Epidermal melanocyte (primary cell): ENCODE data around the gene CHN1.

Source experiments
- DNase-seq: peaks from one replicate; pipeline ENCODE4 v3.0.0; 2011; ENCODE audit warnings: low spot score; ENCODE audit not compliant: insufficient read length

The CHN1 gene, protein sequence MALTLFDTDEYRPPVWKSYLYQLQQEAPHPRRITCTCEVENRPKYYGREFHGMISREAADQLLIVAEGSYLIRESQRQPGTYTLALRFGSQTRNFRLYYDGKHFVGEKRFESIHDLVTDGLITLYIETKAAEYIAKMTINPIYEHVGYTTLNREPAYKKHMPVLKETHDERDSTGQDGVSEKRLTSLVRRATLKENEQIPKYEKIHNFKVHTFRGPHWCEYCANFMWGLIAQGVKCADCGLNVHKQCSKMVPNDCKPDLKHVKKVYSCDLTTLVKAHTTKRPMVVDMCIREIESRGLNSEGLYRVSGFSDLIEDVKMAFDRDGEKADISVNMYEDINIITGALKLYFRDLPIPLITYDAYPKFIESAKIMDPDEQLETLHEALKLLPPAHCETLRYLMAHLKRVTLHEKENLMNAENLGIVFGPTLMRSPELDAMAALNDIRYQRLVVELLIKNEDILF

DNA sequence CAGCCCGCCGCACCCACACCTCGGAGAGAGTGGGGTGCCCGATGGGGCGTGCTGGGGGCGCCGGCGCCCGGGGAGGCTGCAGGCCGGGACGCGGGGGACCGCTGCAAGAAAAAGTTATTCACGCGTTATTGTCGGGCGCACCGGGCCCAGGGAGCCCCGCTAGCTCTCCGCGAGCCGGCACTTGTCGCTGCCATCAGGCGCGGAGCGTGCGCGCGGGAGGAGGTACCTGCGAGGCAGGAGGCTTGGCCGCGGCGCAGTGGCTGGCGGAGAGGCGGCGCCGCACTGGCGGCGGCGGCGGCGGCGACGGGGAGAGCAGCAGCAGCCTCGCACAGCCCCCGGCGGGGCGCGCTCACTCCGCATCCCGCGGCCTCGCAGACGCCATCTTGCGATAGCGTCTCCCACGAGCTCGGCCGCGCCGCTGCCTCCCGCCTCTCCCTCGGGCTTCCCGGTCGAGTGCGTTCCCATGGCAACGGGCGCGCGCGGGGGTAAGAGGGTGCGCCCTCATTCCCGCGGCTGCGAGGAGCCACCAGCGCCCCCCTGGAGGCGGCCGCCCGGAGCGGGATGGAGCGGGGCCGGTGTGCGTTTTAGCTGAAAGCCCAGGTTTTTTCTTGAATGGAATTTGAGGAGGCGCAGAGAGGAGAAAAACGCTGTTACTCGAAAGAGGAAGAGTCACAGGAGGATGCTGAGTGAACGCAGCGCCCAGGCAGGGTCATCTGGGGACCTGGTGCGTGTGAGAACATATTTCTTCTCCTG lies at the start of gene CHN1:
Gene CHN1, minus strand, starts transcription at position 402 of the 753 bp plus-strand sequence. CDS start 469 bp downstream, outside the sequence.
- DNase-seq, result peak; percentile 61

DNA sequence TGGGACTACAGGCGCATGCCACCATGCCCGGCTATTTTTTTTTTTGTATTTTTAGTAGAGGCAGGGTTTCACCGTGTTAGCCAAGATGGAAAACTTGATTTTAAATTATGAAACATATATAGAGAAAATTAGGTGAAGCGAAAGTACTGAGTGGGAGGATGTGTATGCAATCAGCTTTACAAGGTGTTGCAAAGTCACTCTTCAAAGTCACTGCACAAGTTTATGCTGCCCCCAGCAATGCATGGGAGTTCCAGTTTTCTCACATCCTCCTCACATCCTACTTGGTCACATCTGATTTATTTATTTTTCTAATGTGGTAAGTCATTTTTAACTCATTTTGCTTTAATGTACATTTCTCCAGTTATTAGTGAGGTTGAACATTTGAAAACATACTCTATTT lies 49.2 kb upstream of the CHN1 start:
- no peak for DNase-seq

DNA sequence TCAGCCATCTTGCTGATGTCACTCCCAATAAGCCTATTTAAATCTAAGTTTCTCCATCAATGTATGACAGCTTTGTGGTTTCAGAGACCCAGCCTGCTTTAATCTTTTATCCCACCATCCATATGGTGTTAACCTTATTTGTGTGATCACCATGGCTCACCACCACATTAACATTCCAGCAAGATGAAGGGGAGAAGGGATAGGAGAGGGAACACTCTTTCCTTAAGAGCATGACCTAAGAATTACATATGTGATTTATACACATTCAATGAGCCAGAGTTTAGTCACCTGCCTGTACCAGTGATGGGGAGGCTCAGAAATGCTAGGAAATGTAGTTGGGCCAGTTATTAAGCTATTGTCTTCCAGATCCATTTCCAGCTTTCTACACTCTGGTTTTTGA lies 44.5 kb upstream of the CHN1 start:
- no peak for DNase-seq

DNA sequence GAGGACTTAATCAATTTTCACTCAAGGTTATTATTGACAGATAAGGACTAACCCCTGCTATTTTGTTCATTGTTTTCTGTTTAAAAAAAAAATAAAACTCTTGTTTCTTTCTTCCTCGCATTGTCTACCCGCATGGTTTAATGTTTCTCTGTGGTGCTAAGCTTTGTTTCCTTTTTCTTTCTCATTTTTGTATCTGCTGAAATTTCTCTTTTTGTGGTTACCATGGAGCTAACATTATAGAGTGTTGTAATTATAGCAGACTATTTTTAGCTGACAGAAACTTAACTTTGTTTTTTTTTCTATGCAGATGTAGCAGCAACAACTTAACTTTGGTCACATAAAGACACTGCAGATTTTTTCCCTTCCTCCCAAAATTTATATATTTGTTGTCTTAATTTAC lies 43.1 kb upstream of the CHN1 start:
- no peak for DNase-seq

DNA sequence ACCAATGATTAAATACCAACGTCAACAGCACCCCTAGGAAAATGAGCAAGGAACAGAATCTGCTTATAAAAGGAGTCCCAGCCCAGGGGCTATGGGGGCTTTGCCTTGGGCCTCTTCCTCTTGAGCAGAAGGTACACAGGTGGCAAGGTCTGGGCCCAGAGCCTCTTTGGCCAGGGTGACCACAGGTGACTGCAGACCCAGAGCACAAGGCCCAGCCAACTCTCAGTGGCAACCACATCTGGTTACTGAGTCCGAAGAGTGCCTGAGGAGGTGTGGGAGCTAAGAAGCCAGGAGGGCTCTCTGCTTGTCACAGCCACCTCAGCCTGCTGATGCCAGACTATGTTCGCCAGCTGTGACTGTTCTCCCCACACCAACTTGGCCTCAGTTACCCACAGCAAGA lies 34.3 kb upstream of the CHN1 start:
- no peak for DNase-seq

DNA sequence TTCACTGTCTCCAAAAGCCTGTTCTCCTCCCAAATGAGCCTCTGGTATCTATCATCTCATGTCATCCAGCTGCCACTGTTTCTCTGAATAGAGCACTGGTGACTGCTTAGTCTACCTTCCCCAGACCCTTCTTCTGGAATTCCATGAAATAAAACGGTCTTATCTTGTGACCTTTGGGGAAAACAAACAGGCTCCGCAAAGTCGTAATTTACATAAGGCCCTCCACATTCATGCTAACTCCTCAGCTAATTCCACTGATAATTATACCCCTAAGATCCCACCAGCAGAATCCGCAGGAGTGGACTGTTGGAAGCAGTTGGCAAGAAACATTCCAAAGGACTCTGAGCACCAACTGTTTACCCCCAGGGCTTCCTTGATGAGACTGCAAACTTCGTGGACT lies 33.9 kb upstream of the CHN1 start:
- no peak for DNase-seq

DNA sequence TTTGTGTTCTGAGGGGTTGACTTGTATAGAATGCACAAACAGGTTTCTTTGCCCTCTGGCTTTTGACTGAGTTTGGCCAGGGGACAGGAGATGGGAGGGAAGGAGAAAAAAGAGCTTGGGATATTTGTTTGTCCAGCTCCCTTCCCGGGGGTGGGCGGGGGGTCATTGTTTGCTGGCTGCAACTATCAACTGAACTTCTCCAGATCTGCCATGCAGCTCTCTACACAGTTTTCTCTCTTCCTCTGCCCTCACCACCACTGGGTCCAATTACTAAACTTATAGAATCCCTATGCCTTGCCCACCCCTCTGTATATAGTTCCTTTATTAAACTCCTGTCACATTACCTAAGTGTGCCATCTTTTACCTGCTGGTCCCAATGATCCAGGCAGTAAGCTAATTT lies 32.8 kb upstream of the CHN1 start:
- no peak for DNase-seq

DNA sequence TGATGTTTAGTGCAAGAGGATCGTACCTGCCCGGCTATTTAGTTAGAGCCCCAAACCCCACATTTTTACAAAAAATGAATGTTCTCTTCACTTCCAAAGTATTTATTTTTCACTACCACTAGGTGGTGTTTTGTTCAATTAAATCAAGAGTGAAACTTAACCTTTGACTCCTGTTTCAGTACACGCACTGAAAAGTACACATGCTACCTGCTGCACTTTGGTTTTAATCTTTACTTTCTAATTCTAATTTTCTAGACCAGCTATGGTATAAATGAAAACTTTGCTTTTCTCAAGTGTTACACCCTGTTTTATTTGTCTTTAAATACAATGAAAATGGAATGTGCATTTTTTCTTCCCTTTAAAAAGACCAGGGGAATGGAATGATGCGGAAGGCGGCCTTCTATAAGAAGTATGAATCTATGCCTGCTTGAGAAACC lies 31.4 kb upstream of the CHN1 start:
- no peak for DNase-seq

DNA sequence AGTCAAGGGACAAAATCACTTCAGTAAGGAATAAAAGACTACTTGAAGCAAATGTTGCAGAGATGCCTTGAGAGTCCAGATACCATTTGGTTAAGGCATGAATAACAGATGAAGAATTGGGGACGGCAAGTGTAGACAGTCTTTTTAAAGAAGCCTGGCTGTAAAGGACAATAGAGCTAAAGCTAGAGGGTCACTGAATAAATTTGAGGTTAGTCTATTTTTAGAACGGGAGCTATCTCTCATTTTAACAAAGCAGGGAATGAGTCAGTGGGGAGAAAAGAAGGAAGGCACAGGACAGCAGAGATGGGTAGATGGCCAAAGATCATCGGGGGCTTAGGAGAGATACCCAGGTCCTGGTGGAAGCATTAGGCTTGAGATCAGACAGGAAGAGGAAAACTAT lies 30.6 kb upstream of the CHN1 start:
- DNase-seq, result no peak

DNA sequence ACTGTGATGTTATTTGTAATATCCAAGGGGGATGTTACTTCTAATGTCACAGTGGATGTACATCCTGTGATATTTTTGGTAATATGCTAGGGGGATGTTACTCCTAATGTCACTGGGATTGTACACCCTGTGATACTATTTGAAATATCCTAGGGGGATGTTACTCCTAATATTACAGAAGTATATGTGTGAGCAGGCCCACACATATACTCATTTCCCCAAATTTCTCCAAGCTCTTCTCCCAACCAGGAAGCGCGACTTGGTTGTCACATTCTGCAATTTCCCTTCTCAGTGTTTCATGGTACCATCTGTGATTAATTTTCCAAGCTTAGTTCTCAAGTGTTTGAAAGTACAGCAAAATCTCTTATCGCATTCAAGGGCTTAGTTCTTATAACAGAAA lies 29.5 kb upstream of the CHN1 start:
- DNase-seq, result no peak

DNA sequence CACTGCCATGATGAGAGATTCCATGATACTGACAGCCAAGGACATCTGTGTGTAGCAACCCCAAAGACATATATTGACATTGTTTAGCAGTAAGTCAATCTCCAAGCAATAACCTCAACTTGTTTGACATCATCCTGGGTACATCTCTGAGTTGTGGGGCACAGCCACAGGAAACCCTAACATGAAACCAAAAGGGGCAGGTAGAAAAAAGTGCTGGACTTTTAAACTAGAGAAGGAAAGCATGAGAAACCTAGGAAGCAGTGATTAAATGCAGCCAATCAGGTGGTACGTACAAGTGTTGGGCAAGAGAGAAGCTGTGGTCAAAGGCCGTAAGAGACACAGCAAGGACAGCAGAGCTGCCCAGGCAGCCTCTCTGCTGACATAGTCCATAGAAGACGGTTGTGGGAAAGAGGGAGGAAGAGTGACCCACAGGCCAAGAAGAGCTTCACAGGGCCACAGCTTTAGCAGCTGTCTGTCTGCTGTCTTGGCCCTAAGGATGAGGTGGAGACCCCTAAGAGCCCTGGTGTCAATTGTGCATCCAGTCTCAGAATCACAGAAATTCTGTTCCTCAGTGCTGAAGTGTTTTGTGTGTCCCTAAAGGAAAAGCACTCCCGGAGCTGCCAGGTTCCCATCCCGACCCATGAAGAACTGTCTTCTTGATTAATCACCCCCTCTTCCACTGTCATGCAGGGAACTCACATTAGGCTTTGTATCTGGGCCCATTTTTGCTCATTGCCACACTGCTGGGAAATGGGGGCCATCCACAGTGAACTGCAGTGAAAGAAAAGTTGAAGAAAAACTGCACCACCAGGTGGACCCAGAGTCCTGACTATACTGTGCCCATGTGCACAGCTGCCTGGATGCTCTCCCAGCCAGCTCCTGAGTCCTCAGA lies 25.4 kb upstream of the CHN1 start:
- no peak for DNase-seq

DNA sequence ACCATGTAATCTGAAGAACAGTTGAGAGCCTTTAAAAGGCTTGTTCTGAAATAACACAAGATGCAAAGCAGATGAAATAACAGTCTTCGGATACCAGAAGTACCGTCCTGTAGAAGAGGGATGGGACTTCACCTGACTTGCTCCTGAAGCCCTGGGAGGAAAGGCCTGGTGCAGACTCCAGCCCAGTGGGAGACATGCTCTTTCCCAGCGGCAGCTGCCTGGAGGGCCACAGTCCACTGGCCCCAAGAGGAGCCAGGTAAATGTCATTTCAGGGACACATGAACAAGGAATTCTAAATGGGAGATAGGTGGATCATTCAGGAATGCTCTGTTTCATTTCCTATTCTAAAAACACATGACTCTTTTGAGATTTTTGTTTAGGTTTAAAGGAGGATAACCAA lies 22.6 kb upstream of the CHN1 start:
- no peak for DNase-seq

DNA sequence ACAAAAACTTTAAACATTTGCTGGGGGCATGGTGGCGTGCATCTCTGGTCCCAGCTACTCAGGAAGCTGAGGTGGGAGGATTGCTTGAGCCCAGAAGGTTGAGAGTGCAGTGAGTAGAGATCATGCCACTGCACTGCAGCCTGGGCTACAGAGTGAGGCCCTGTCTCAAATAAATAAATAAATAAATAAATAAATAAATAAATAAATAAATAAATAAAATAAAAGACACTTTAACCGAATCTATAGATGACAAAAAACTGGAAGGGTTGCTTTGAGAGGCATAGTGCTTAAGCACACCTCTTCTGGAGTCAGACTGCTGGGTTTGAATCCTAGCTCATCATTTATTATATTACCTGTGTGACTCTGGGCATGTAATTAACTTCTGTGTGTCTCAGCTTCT lies 21.2 kb upstream of the CHN1 start:
- no peak for DNase-seq

DNA sequence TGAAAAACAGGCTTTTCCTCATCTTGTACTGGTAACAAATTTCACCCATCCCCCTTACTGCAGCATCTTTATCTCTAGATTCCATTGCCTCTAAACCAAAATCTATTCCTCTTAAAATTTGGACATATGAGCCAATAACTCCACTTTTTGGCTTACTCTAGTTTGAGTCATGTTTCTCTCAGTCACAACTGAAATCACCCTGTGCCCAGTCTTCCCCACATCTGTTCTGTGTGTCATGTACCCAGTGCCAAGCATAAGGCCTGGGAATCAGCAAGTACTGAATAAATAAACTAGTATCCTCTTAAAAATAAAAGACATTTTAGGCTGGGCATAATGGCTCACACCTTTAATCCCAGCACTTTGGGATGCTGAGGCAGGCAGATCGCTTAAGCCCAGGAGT lies 20.8 kb upstream of the CHN1 start:
- no peak for DNase-seq

DNA sequence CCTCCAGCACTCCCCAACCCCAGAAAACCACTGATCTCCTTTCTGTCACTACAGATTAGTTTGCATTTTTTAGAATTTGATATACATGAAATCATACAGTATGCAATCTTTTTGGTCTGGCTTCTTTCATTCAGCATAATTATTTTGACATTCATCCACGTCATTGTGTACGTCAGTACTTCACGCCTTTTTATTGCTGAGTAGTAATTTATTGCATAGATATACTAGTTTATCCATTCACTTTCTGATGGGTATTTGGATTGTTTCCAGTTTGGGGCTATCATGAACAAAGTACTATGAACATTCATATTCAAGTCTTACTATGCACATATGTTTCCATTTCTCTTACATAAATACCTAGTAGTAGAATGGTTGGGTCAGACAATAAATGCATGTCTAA lies 20.1 kb upstream of the CHN1 start:
- DNase-seq, result no peak

DNA sequence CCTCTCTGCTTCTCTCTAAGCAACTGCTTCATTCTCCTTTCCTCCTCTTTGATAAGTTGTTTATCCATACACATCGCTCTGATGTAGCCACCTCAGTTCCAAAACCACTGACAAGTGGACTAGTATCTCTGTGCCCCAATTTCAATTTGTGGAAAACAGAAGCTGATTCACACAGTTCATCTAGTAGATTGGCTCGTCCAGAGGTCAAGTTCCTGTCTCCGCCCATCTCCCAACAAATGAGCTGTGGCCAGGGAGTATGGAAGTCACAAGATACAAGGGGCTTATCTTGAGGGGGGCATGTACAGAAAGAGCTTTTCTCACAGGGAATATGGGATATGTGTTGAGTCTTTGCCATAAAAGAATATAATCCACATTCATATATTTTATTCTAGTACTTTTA lies 17.7 kb upstream of the CHN1 start:
- DNase-seq, result no peak

DNA sequence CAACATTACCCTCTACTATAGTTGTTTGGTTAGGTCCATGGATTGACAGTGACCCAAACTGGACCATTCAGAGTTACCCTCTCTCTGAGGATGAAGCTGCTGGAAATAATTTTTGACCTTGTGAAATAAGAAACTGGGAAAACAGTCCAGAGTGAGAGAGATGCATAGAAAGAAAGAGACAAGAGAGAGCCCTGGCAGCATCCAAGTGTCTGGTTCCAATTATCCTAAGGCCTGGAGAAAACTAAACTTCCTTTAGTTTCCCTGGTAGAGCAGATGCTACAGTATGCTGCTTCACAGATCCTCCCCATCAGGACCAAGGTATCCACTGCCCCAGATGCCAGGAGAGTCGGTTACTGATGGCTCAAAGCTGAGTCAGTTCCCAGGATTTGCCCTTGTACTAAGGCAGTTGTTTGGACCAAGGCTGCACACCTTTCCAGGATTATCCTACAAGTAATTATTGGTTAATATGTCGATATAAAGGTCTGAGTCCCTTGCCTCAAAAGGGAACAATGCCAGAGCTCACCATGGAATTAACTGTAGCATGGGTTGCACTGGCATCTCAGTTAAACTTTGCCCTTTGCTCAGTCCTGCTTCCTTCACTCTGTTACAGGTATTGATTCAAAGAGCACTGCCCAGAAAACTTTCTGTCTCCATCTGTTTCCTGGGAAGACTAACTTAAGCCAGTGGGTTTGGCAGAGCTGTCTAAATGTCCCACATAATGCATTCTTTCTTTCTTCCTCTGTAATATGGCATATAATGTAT lies 14.6 kb upstream of the CHN1 start:
- no peak for DNase-seq

DNA sequence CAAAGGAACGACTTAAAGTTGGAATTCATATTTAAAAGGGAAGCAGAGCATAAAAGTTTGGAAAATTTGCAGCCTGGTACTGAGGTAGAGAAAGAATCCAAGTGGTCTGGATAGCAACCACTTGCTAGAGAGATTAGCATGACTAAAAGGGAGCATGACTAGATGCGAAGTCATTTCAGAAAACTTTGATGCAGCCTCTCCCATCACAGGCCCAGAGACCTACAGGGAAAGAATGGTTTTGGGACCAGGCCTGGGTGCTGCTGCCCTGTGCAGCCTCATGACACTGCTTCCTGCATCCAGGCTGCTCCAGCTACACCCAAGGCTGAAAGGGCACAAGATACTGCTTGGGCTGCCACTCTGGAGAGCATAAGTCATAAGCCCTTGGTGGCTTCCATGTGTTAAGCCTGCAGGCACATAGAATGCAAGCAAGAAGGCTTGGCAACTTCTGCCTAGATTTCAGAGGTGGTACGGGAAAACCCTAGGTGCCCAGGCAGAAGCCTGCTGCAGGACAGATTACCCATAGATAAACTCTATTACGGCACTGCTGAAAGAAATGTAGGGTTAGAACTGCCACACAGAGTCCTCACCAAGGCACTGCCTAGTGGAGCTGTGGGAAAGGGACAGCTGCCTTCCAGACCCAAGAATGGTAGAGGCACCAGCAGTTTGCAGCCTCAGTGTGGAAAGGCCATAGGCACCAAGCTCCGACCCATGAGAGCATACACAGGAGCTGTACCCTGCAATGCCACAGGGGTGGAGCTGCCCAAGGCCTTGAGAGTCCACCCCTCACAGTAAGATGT lies 12.6 kb upstream of the CHN1 start:
- no peak for DNase-seq

DNA sequence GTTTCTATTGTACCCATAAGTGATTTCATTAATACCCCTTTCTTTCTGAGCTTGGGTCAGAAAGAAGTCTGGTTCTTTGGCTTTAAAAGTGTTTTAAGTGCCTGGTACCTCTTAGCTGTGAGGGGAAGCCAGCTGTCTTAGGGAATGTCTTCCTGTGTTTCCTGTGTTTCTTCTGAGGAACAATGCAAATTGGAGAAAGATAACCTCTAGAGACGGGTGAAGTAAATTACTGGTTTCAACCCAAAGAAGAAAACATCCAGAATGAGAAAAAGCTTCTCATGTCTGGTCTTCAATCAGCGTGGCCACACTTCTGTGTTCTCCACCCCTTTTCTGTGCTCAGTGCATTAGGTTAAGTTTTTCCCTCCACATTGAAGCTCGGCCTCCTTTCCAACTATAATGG lies 10.2 kb upstream of the CHN1 start:
- no peak for DNase-seq

DNA sequence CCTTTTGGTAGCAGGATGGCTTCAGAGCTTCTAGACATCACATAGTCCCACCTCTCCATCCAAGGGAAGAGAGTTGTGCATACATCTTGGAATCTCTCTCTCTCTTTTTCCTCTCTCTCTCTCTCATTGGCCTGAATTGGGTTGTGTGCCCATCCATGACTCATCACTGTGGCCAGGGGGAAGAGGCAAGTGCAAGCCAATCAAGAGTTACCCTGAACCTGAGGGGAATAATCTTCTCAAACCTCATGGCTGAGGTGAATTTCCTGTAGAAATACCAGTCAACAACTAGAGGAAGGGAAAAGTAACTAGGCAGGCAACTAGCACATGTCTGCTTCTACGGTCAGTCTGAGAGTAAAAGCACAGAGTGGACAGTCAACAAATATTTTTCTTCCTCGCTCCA lies 7.3 kb upstream of the CHN1 start:
- no peak for DNase-seq
